CD4-positive, CD25-positive, alpha-beta regulatory T cell (primary cell): ENCODE measurements around the gene TMEM131. TPM values are rescaled to one million over a fixed set of nuclear protein-coding genes. Genes with fewer than 3 reads are reported as not detected.
A peak's percentile ranks its signal among the peaks of the same experiment; 100 is the strongest.
"Not testable (repeated sequence)": the region's sequence is repeated elsewhere in the genome, so short reads cannot be mapped to it uniquely, and the experiment has no call there.

ENCODE experiments used
- ATAC-seq, 2 donors: fragments of 150-1000 bp; cut with Tn5 transposase; one replicate each; pipeline ENCODE4 v1.10.0; 2021; ENCODE audit warnings: low read depth in 2 of 2, moderate number of reproducible peaks in 2 of 2, moderate library complexity in 1 of 2
- DNase-seq, 3 donors: peaks; one replicate each; pipeline versions ENCODE4 v3.0.0 to v3.0.0-alpha.2; 2012 to 2022; ENCODE audit warnings: mixed read lengths in 1 of 3
- H3K27ac ChIP-seq: one replicate; pipeline ENCODE4 v1.7.0; 2013; ENCODE audit warnings: mild to moderate bottlenecking, low read length; ENCODE audit not compliant: insufficient read depth, poor library complexity, severe bottlenecking
- H3K27me3 ChIP-seq: one replicate; pipeline ENCODE4 v1.7.0; 2013; ENCODE audit warnings: low read length; ENCODE audit not compliant: control insufficient read depth, insufficient read depth
- H3K36me3 ChIP-seq: one replicate; pipeline ENCODE4 v1.7.0; 2013; ENCODE audit warnings: mild to moderate bottlenecking, low read length, moderate library complexity; ENCODE audit not compliant: control insufficient read depth, insufficient read depth
- H3K4me1 ChIP-seq: 2 replicates; pipeline ENCODE4 v1.7.0; 2013; ENCODE audit warnings: mild to moderate bottlenecking, low read length; ENCODE audit not compliant: insufficient read depth, control insufficient read depth, poor library complexity, severe bottlenecking
- H3K4me3 ChIP-seq: one replicate; pipeline ENCODE4 v1.7.0; 2013; ENCODE audit warnings: low read depth, mild to moderate bottlenecking, low read length, moderate library complexity
- H3K9me3 ChIP-seq, 2 experiments: 1 replicate in 1 of 2; 2 replicates in 1 of 2; pipeline ENCODE4 v1.7.0; 2013; ENCODE audit warnings: low read length in 2 of 2, mild to moderate bottlenecking in 1 of 2, moderate library complexity in 1 of 2; ENCODE audit not compliant: control insufficient read depth in 2 of 2
- H3K27ac Mint-ChIP-seq, 3 donors: one replicate each; pipeline ENCODE4 v1.8.0; 2020 to 2022; ENCODE audit warnings: mild to moderate bottlenecking in 3 of 3, mixed read lengths in 3 of 3, moderate library complexity in 2 of 3
- H3K27me3 Mint-ChIP-seq: one replicate; pipeline ENCODE4 v1.8.0; 2022; ENCODE audit warnings: mild to moderate bottlenecking, mixed read lengths
- H3K36me3 Mint-ChIP-seq: one replicate; pipeline ENCODE4 v1.8.0; 2020; ENCODE audit warnings: mixed read lengths
- H3K4me1 Mint-ChIP-seq, 4 donors: one replicate each; pipeline ENCODE4 v1.8.0; 2020 to 2022; ENCODE audit warnings: mixed read lengths in 4 of 4, mild to moderate bottlenecking in 1 of 4
- H3K4me3 Mint-ChIP-seq, 4 donors: one replicate each; pipeline ENCODE4 v1.8.0; 2020 to 2022; ENCODE audit warnings: mild to moderate bottlenecking in 4 of 4, mixed read lengths in 4 of 4, moderate library complexity in 3 of 4
- H3K9me3 Mint-ChIP-seq, 7 donors: one replicate each; pipeline ENCODE4 v1.8.0; 2020 to 2022; ENCODE audit warnings: mixed read lengths in 7 of 7, mild to moderate bottlenecking in 3 of 7, moderate library complexity in 2 of 7
- polyA plus RNA-seq, 4 donors: library from polyadenylated mRNA; unstranded; fragments of 300-500 nt; fragmentation: Illumina TruSeq; gene quantifications; one replicate each; pipeline ENCODE4 v1.2.3, GENCODE V29; 2021
- total RNA-seq: library from RNA; stranded (reverse); gene quantifications from one replicate; pipeline ENCODE4 v1.2.3, GENCODE V29; 2022

The TMEM131 gene
- total and polyA plus RNA-seq, 5 donors from 2014 or later, result 6.7 to 34.1 (median 8.0) TPM

DNA sequence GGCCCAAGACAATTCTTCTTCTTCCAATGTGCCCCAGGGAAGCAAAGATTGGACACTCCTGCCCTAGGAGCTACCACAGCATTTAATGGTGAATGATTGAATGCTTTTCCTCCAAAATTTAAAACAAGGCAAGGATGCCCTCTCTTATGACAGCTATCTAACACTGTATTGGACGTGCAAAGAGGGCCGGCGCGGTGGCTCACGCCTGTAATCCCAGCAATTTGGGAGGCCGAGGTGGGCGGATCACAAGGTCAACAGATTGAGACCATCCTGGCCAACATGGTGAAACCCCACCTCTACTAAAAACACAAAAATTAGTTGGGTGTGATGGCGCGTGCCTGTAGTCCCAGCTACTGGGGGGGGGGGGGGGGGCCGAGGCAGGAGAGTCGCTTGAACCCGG is 149.0 kb downstream of the TMEM131 start:
- not testable (repeated sequence) for ATAC-seq, H3K27ac ChIP-seq, H3K4me1 ChIP-seq, H3K4me3 ChIP-seq, H3K27me3 Mint-ChIP-seq, DNase-seq, H3K36me3 ChIP-seq, H3K27ac Mint-ChIP-seq, H3K9me3 Mint-ChIP-seq, H3K4me3 Mint-ChIP-seq, H3K9me3 ChIP-seq, H3K27me3 ChIP-seq
- Mint-ChIP-seq H3K36me3 (peaks cover 19% of the 10 kb centered on the region), H3K4me1 (peaks cover 24 to 42% (median 35%) of the 10 kb centered on the region in 4 donors)

DNA sequence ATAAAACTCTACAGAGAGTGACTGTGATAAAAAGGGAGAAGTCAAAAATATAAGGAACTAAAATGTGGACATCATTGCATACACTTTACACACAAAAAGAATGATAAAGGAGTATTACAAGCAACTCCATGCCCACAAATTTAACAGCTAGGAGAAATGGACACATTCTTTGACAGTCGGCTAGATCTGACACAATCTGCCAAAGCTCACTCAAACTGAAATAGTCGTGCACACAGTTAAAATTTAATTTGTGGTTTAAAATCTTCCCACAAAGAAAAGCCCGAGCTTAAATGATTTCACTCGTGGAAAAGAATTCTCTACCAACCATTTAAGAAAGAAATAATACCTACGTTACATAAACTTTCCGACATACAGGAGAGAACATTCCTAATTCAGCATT is 149.9 kb downstream of the TMEM131 start:
- no peak for ATAC-seq
- Histone ChIP-seq H3K27me3 (no peaks in the 10 kb centered on the region), H3K9me3 (no peaks in the 10 kb centered on the region), H3K36me3 (peaks cover 8% of the 10 kb centered on the region), H3K4me3 (no peak overlapping the region), H3K27ac (no peak overlapping the region), H3K4me1 (no peaks in the 10 kb centered on the region)
- Mint-ChIP-seq H3K36me3 (peaks cover 22% of the 10 kb centered on the region), H3K27me3 (no peaks in the 10 kb centered on the region), H3K27ac (no peak overlapping the region), H3K9me3 (peaks cover 0 to 2% (median 0%) of the 10 kb centered on the region in 7 donors), H3K4me3 (peak overlapping the region in 1 of 4 donors; percentile 43), H3K4me1 (peaks cover 16 to 41% (median 29%) of the 10 kb centered on the region in 4 donors)
- DNase-seq, result no peak

DNA sequence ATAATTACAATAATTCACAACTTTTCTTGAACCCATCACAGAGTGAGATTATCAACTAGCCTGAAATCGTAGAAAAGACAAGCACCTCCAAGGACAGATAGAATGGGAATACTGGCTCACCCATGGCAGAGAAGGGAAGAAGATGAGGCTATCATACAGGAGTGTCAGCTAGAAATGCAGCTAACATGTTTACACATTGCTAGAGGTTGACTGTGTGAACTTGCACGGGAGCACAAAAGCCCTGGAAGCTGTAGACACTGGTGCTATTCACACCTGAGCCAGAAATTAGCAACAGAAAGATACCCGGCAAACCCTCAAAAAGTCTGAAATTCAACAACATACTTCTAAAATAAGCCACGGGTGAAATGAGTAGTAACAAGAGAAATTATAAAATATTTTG is 150.6 kb downstream of the TMEM131 start:
- H3K27ac ChIP-seq, result no peak overlapping the region
- H3K4me1 ChIP-seq, result no peaks in the 10 kb centered on the region
- ATAC-seq (no peak), DNase-seq (no peak)
- Mint-ChIP-seq H3K9me3 (peaks cover 0 to 2% (median 0%) of the 10 kb centered on the region in 7 donors), H3K27me3 (no peaks in the 10 kb centered on the region), H3K36me3 (peaks cover 29% of the 10 kb centered on the region), H3K4me1 (peaks cover 12 to 36% (median 25%) of the 10 kb centered on the region in 4 donors), H3K27ac (no peak overlapping the region), H3K4me3 (no peak overlapping the region)
- no peaks in the 10 kb centered on the region for H3K27me3 ChIP-seq
- no peak overlapping the region for H3K4me3 ChIP-seq
- H3K36me3 ChIP-seq, result peaks cover 13% of the 10 kb centered on the region
- no peaks in the 10 kb centered on the region for H3K9me3 ChIP-seq

DNA sequence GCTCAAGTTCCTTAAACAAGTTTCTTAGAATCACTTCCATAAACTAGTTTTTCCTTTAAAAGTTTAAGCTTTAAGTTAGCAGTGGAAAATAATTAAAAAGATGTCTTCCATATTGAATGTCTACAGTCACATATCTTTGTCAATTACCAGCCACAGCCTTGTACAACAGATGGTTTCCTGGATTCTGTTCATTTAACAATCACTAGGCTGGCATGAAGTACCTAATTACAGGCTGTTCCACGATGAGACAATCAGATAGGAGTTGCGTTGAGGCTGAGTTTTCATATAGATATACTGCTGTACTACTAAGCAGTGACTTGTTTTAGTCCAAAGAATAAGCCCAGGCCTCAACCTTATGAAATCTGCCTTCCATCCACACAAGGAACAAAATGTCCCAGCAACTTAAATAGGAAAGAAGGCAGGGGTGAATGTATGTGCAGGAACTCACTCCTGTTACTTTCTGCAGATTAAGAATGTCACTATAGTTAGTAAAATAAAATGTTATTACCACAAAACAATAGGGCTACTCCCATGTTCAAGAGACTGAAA is 151.4 kb downstream of the TMEM131 start:
- Mint-ChIP-seq H3K36me3 (peaks cover 36% of the 10 kb centered on the region), H3K9me3 (peaks cover 0 to 2% (median 0%) of the 10 kb centered on the region in 7 donors), H3K4me1 (peaks cover 9 to 33% (median 23%) of the 10 kb centered on the region in 4 donors), H3K27ac (no peak overlapping the region), H3K4me3 (no peak overlapping the region), H3K27me3 (no peaks in the 10 kb centered on the region)
- no peak for ATAC-seq
- Histone ChIP-seq H3K9me3 (no peaks in the 10 kb centered on the region), H3K4me1 (no peaks in the 10 kb centered on the region), H3K27me3 (no peaks in the 10 kb centered on the region), H3K36me3 (peaks cover 21% of the 10 kb centered on the region), H3K27ac (no peak overlapping the region), H3K4me3 (no peak overlapping the region)
- no peak for DNase-seq

DNA sequence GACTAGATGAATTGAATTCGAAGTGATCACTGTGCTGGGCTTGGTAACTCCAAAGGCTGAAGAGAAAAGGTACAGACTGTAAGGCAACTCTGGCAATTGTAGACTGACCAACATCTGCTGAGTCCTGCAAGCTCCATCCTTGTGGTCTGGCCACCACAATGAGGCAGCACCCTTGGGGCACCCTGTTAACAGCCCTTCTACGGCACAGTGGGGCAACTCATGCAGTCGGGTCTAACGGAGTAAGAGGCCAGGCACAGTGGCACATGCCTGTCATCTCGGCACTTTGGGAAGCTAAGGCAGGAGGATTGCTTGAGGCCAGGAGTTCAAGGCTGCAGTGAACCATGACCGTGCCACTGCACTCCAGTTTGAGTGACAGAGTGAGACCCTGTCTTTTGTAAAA is 155.6 kb downstream of the TMEM131 start:
- Histone ChIP-seq H3K4me1 (no peaks in the 10 kb centered on the region), H3K27ac (no peak overlapping the region), H3K36me3 (peaks cover 40% of the 10 kb centered on the region), H3K27me3 (no peaks in the 10 kb centered on the region), H3K4me3 (no peak overlapping the region), H3K9me3 (no peaks in the 10 kb centered on the region)
- DNase-seq, result no peak
- Mint-ChIP-seq H3K27ac (no peak overlapping the region), H3K4me1 (peaks cover 2 to 13% (median 8%) of the 10 kb centered on the region in 4 donors), H3K4me3 (no peak overlapping the region), H3K36me3 (peaks cover 47% of the 10 kb centered on the region), H3K27me3 (no peaks in the 10 kb centered on the region), H3K9me3 (no peaks in the 10 kb centered on the region)
- ATAC-seq, result no peak

DNA sequence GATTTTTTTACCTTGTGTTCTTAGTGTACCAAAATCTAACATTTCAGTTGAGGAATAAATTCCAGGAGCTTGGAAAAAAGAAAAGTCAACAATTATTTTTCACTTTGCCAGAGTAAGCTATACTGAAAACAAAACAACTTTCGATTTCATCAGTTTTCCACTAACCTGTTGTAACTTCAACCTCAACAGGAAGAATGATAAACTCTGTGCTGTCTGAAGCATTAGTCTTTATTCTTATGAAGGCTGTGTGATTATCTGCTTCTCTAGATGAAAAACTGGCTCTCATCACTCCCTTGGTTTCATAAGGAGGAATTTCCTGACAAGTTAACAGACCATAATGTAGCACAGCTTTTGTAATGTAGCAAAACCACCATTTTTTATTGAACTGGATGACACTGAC is 161.1 kb downstream of the TMEM131 start:
- Mint-ChIP-seq H3K9me3 (no peaks in the 10 kb centered on the region), H3K4me1 (peaks cover 3 to 10% (median 5%) of the 10 kb centered on the region in 4 donors), H3K27ac (peak overlapping the region in 1 of 3 donors; percentile 69), H3K4me3 (no peak overlapping the region), H3K27me3 (no peaks in the 10 kb centered on the region), H3K36me3 (peaks cover 36% of the 10 kb centered on the region)
- Histone ChIP-seq H3K27me3 (no peaks in the 10 kb centered on the region), H3K27ac (no peak overlapping the region), H3K4me1 (no peaks in the 10 kb centered on the region), H3K4me3 (no peak overlapping the region), H3K36me3 (peaks cover 25% of the 10 kb centered on the region), H3K9me3 (no peaks in the 10 kb centered on the region)
- DNase-seq (peak in 1 of 3 donors; percentile 6), ATAC-seq (no peak)

DNA sequence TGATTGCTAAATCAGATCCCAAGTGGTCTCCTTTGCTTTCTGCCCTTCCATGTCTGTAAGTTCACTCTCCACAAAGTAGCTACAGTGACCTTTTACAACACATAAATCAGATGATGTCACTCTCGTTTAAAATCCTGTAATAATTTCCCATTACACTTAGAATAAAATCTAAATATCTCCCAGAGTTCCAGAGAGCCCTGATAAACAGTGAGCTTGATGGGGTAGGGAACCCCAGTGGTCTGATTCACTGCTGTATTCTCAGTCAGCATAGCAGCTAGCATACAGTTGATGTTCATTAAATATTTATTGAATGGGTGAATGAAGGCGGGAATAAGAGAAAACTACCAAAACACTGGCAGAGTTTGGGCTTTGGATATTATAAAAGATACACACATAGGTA is 164.6 kb downstream of the TMEM131 start:
- H3K4me3 Mint-ChIP-seq, result no peak overlapping the region
- H3K4me1 Mint-ChIP-seq, result peaks cover 0 to 17% (median 7%) of the 10 kb centered on the region in 4 donors
- H3K27me3 Mint-ChIP-seq, result no peaks in the 10 kb centered on the region
- H3K9me3 ChIP-seq, result no peaks in the 10 kb centered on the region
- H3K4me1 ChIP-seq, result no peaks in the 10 kb centered on the region
- H3K27me3 ChIP-seq, result no peaks in the 10 kb centered on the region
- no peak overlapping the region for H3K27ac ChIP-seq
- DNase-seq (no peak), ATAC-seq (no peak)
- no peaks in the 10 kb centered on the region for H3K9me3 Mint-ChIP-seq
- H3K36me3 Mint-ChIP-seq, result peaks cover 29% of the 10 kb centered on the region
- H3K36me3 ChIP-seq, result peaks cover 12% of the 10 kb centered on the region
- no peak overlapping the region for H3K27ac Mint-ChIP-seq
- no peak overlapping the region for H3K4me3 ChIP-seq

DNA sequence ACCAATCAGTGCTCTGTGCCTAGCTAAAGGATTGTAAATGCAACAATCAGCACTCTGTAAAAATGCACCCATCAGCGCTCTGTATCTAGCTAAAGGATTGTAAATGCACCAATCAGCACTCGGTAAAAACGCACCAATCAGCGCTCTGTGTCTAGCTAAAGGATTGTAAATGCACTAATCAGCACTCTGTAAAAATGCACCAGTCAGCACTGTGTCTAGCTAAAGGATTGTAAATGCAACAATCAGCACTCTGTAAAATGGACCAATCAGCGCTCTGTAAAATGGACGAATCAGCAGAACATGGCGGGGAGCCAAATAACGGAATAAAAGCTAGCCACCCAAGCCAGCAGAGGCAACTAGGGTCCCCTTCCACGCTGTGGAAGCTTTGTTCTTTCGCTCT is 166.5 kb downstream of the TMEM131 start:
- H3K4me1 Mint-ChIP-seq, ATAC-seq, H3K27ac Mint-ChIP-seq, H3K9me3 ChIP-seq, H3K4me3 Mint-ChIP-seq, H3K36me3 ChIP-seq, H3K27ac ChIP-seq, H3K9me3 Mint-ChIP-seq, H3K27me3 Mint-ChIP-seq, H3K27me3 ChIP-seq, H3K4me3 ChIP-seq, H3K4me1 ChIP-seq, DNase-seq: not testable (repeated sequence)
- H3K36me3 Mint-ChIP-seq, result peaks cover 30% of the 10 kb centered on the region
